Measurements from ENCODE around the gene LDB3.

Gene LDB3

DNA sequence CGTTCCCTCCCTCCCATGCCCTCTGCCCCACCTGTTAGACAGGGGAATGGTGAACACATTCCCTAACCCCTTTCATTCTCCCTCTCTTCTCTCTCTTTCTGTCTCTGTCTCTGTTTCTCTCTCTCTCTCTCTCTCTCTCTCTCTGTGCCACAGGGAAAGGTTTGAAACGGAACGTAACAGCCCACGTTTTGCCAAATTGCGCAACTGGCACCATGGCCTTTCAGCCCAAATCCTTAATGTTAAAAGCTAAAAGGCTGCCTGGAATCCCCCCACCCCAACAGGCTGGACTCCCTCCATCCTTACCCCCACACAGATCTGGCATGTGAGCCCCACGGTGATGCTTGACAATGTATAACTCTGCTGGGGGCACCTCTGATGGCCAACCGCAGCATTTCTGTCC, 30.8 kb downstream of the LDB3 start:
- Histone ChIP-seq H3K4me1 (ENCODE audit: control insufficient read depth, insufficient read depth, low read length) (no peaks in the 10 kb centered on the region), H3K36me3 (ENCODE audit: control insufficient read depth in 2 of 2, insufficient read depth in 1 of 2, low read length in 2 of 2) (no peaks in the 10 kb centered on the region), H3K9me3 (ENCODE audit: control insufficient read depth, insufficient read depth, low read depth, low read length) (no peaks in the 10 kb centered on the region), H3K27ac (ENCODE audit: extremely low read depth, low read depth, low read length) (no peak overlapping the region), H3K4me3 (ENCODE audit: low read depth, low read length) (no peak overlapping the region)
- POLR2A ChIA-PET: no interaction called here
- TF ChIP-seq ZBTB11 (tag by site-specific recombination; conservative IDR thresholded peaks at IDR 0.05; ENCODE audit: low read depth) (no peak), SCRT2 (tag by site-specific recombination; IDR thresholded peaks at IDR 0.05) (peak; percentile 57), ZNF423 (tag by site-specific recombination; IDR thresholded peaks at IDR 0.05) (no peak), ZNF600 (tag by site-specific recombination; IDR thresholded peaks at IDR 0.05) (0 out of 2 replicates have a peak, but pooled peaks have one; percentile 12)
- CTCF ChIA-PET: interaction anchor here (0.6 to 2.0 kb wide), 6 partner anchors 9 to 268 kb away, joined by 3 to 9 read pairs (median 4); no protein-coding TSS in a partner anchor

- Histone ChIP-seq H3K27ac (ENCODE audit: extremely low read depth, low read depth, low read length) (no peak overlapping the region), H3K36me3 (ENCODE audit: control insufficient read depth in 2 of 2, insufficient read depth in 1 of 2, low read length in 2 of 2) (no peaks in the 10 kb centered on the region), H3K4me3 (ENCODE audit: low read depth, low read length) (no peak overlapping the region), H3K4me1 (ENCODE audit: control insufficient read depth, insufficient read depth, low read length) (no peaks in the 10 kb centered on the region), H3K9me3 (ENCODE audit: control insufficient read depth, insufficient read depth, low read depth, low read length) (no peaks in the 10 kb centered on the region)
- TF ChIP-seq ZBTB7A (tag by site-specific recombination; IDR thresholded peaks at IDR 0.05; ENCODE audit: low read depth) (no peak), FEZF1 (tag by site-specific recombination; IDR thresholded peaks at IDR 0.05) (no peak)
- TF ChIP-seq, protein P1, sequence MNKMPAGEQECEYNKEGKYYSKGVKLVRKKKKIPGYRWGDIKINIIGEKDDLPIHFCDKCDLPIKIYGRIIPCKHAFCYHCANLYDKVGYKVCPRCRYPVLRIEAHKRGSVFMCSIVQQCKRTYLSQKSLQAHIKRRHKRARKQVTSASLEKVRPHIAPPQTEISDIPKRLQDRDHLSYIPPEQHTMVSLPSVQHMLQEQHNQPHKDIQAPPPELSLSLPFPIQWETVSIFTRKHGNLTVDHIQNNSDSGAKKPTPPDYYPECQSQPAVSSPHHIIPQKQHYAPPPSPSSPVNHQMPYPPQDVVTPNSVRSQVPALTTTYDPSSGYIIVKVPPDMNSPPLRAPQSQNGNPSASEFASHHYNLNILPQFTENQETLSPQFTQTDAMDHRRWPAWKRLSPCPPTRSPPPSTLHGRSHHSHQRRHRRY (tag by site-specific recombination; IDR thresholded peaks at IDR 0.05): no peak
- POLR2A ChIA-PET: no interaction called here
- CTCF ChIA-PET: interaction anchor here (0.6 to 2.0 kb wide), 7 partner anchors 9 to 268 kb away, joined by 3 to 9 read pairs (median 3); no protein-coding TSS in a partner anchor
These were observed 31.2 kb downstream of the LDB3 start for GRCh38 chr10:86699541-86699940.

GRCh38 chr10:86699991-86700840, 31.9 kb downstream of the LDB3 start:
- Histone ChIP-seq H3K4me1 (ENCODE audit: control insufficient read depth, insufficient read depth, low read length) (no peaks in the 10 kb centered on the region), H3K9me3 (ENCODE audit: control insufficient read depth, insufficient read depth, low read depth, low read length) (no peaks in the 10 kb centered on the region), H3K36me3 (ENCODE audit: control insufficient read depth in 2 of 2, insufficient read depth in 1 of 2, low read length in 2 of 2) (no peaks in the 10 kb centered on the region), H3K27ac (ENCODE audit: extremely low read depth, low read depth, low read length) (no peak overlapping the region), H3K4me3 (ENCODE audit: low read depth, low read length) (no peak overlapping the region)
- ChIA-PET CTCF (interaction anchor here (0.7 to 2.0 kb wide), 6 partner anchors 8 to 260 kb away, joined by 3 to 9 read pairs (median 3); no protein-coding TSS in a partner anchor), POLR2A (no interaction called here)
- TF ChIP-seq ZNF394 (tag by site-specific recombination; IDR thresholded peaks at IDR 0.05; ENCODE audit: borderline replicate concordance) (no peak), ZNF707 (tag by site-specific recombination; IDR thresholded peaks at IDR 0.05) (no peak), FEZF1 (tag by site-specific recombination; IDR thresholded peaks at IDR 0.05) (no peak), ZBTB20 (tag by site-specific recombination; IDR thresholded peaks at IDR 0.05) (no peak), ZNF211 (tag by site-specific recombination; IDR thresholded peaks at IDR 0.05; ENCODE audit: low read depth) (no peak), TCF7L2 (IDR thresholded peaks at IDR 0.05; ENCODE audit: borderline replicate concordance, low read depth, low read length) (no peak), ZFP41 (tag by site-specific recombination; IDR thresholded peaks at IDR 0.05; ENCODE audit: borderline replicate concordance) (no peak), BCL11A (tag by site-specific recombination; IDR thresholded peaks at IDR 0.05; ENCODE audit: low read depth) (no peak), KLF9 (tag by site-specific recombination; IDR thresholded peaks at IDR 0.05; ENCODE audit: low read depth) (no peak), ZNF341 (tag by site-specific recombination; IDR thresholded peaks at IDR 0.05; ENCODE audit: low read depth) (no peak), ZBTB48 (tag by site-specific recombination; IDR thresholded peaks at IDR 0.05) (no peak), ZNF513 (tag by site-specific recombination; IDR thresholded peaks at IDR 0.05) (no peak), KLF1 (tag by site-specific recombination; IDR thresholded peaks at IDR 0.05) (no peak), SETDB1 (IDR thresholded peaks at IDR 0.05; ENCODE audit: insufficient read length, low read length) (no peak), ZNF571 (tag by site-specific recombination; IDR thresholded peaks at IDR 0.05) (no peak)
